B cell (primary cell): ENCODE measurements around the gene EIPR1.

Experiments
- EZH2 ChIP-seq: IDR thresholded peaks from 2 replicates; pipeline ENCODE4 v1.6.1; 2012; ENCODE audit warnings: borderline replicate concordance, low read depth, mild to moderate bottlenecking, moderate library complexity, low read length; ENCODE audit not compliant: insufficient read depth, poor library complexity, severe bottlenecking
- TF ChIP-seq, protein P1 (sequence below): fragments of 200-600 bp; IDR thresholded peaks from one replicate; pipeline ENCODE4 v1.8.0; 2022; ENCODE audit warnings: antibody characterized with exemption, mild to moderate bottlenecking

GRCh38 chr2:3294069-3294468 lies 83.5 kb downstream of the EIPR1 start:
- TF ChIP-seq, protein P1, sequence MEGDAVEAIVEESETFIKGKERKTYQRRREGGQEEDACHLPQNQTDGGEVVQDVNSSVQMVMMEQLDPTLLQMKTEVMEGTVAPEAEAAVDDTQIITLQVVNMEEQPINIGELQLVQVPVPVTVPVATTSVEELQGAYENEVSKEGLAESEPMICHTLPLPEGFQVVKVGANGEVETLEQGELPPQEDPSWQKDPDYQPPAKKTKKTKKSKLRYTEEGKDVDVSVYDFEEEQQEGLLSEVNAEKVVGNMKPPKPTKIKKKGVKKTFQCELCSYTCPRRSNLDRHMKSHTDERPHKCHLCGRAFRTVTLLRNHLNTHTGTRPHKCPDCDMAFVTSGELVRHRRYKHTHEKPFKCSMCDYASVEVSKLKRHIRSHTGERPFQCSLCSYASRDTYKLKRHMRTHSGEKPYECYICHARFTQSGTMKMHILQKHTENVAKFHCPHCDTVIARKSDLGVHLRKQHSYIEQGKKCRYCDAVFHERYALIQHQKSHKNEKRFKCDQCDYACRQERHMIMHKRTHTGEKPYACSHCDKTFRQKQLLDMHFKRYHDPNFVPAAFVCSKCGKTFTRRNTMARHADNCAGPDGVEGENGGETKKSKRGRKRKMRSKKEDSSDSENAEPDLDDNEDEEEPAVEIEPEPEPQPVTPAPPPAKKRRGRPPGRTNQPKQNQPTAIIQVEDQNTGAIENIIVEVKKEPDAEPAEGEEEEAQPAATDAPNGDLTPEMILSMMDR: no peak
- no peak for TF ChIP-seq EZH2
